Endothelial cell of umbilical vein (primary cell): Measurements from ENCODE around the gene THTPA. TPM values are rescaled to one million over a fixed set of nuclear protein-coding genes. Genes with fewer than 3 reads are reported as not detected.

Experiments
- BruUV-seq: library from RNA; stranded (reverse); fragments of 400-500 nt; replicated peaks from 2 replicates; lab custom pipeline; 2021; lab: Mats Ljungman, UMichigan
- CTCF ChIA-PET: fragments of 300-600, 350-600 bp; sonication (Branson Sonifier 250); formaldehyde crosslinking; loops from one replicate; lab custom pipeline; 2021; ENCODE audit warnings: antibody characterized with exemption, inconsistent platforms; lab: Charles Lee
- POLR2A ChIA-PET: fragments of 300-600, 350-600 bp; sonication (Branson Sonifier 250); formaldehyde crosslinking; loops from one replicate; lab custom pipeline; 2021; ENCODE audit warnings: antibody characterized with exemption, inconsistent platforms; lab: Charles Lee
- DNase-seq: peaks from one replicate; pipeline ENCODE4 v3.0.0-alpha.2; 2011; ENCODE audit warnings: low read depth, low spot score
- FAIRE-seq: peaks from 2 replicates; lab custom pipeline; 2011; peaks lifted over from hg19 to GRCh38; lab: Jason Lieb, UNC
- H2AFZ ChIP-seq: 2 replicates; pipeline ENCODE4 v1.6.0; 2012; ENCODE audit warnings: low read depth, low read length, control low read depth, inconsistent platforms
- H3K27ac ChIP-seq: 2 replicates; pipeline ENCODE4 v1.5.1; 2011; ENCODE audit warnings: low read depth, mild to moderate bottlenecking, control low read depth, low read length, moderate library complexity; ENCODE audit not compliant: insufficient read depth
- H3K27me3 ChIP-seq, 2 experiments: 2 replicates each; pipeline versions ENCODE4 v1.6.0 to v1.6.1; 2011; ENCODE audit warnings: low read length in 2 of 2, mixed read lengths in 1 of 2; ENCODE audit not compliant: control insufficient read depth in 2 of 2, insufficient read depth in 2 of 2
- H3K36me3 ChIP-seq, 2 experiments: 2 replicates in 1 of 2; 3 replicates in 1 of 2; pipeline ENCODE4 v1.5.1; 2011; ENCODE audit warnings: low read length in 2 of 2, mild to moderate bottlenecking in 1 of 2, moderate library complexity in 1 of 2; ENCODE audit not compliant: control insufficient read depth in 2 of 2, insufficient read depth in 2 of 2; ENCODE audit errors: extremely low read depth in 1 of 2
- H3K4me1 ChIP-seq: 3 replicates; pipeline ENCODE4 v1.5.1; 2011; ENCODE audit warnings: mild to moderate bottlenecking, low read length; ENCODE audit not compliant: control insufficient read depth, insufficient read depth; ENCODE audit errors: extremely low read depth
- H3K4me2 ChIP-seq: 2 replicates; pipeline ENCODE4 v1.6.1; 2011; ENCODE audit warnings: low read length, control low read depth, mixed read lengths; ENCODE audit not compliant: insufficient read depth
- H3K4me3 ChIP-seq, 3 experiments: fragments of 200-600 bp in 1 of 3; sonication (generic), shearing (Covaris generic) in 1 of 3; replicated peaks in 1 of 3; 2 replicates each; pipeline ENCODE4 v1.5.1; 2011 to 2016; ENCODE audit warnings: control low read depth in 3 of 3, low read length in 3 of 3, mild to moderate bottlenecking in 2 of 3, inconsistent platforms in 1 of 3, low read depth in 1 of 3, moderate library complexity in 1 of 3; ENCODE audit not compliant: insufficient read depth in 1 of 3
- H3K79me2 ChIP-seq: 2 replicates; pipeline ENCODE4 v1.6.0; 2012; ENCODE audit warnings: low read length, inconsistent platforms; ENCODE audit not compliant: control insufficient read depth, insufficient read depth
- H3K9ac ChIP-seq: replicated peaks from 2 replicates; pipeline ENCODE3; 2011; ENCODE audit warnings: low read length, control low read depth; ENCODE audit not compliant: insufficient read depth; ENCODE audit errors: extremely low read depth
- H3K9me1 ChIP-seq: replicated peaks from 3 replicates; pipeline ENCODE4 v1.6.0; 2011; ENCODE audit warnings: mild to moderate bottlenecking, low read length; ENCODE audit not compliant: control insufficient read depth, insufficient read depth; ENCODE audit errors: extremely low read depth
- H3K9me3 ChIP-seq: replicated peaks from 2 replicates; pipeline ENCODE4 v1.5.1; 2012; ENCODE audit warnings: low read length, inconsistent platforms; ENCODE audit not compliant: control insufficient read depth, insufficient read depth
- H4K20me1 ChIP-seq: replicated peaks from 2 replicates; pipeline ENCODE3; 2011; ENCODE audit warnings: mild to moderate bottlenecking, low read length; ENCODE audit not compliant: control insufficient read depth, insufficient read depth; ENCODE audit errors: extremely low read depth
- CTCF ChIP-seq, 2 donors: IDR thresholded peaks; 1 replicate in 1 of 2; 2 replicates in 1 of 2; pipeline ENCODE4 v1.5.1; 2011; ENCODE audit warnings: low read length in 2 of 2, mild to moderate bottlenecking in 2 of 2, moderate library complexity in 2 of 2, control low read depth in 1 of 2, inconsistent platforms in 1 of 2, low read depth in 1 of 2; ENCODE audit not compliant: insufficient read depth in 1 of 2; ENCODE audit errors: extremely low read depth in 1 of 2
- EZH2 ChIP-seq: IDR thresholded peaks from 2 replicates; pipeline ENCODE4 v1.6.1; 2012; ENCODE audit warnings: borderline replicate concordance, low read depth, mild to moderate bottlenecking, moderate library complexity, low read length, inconsistent platforms; ENCODE audit not compliant: severe bottlenecking
- FOS ChIP-seq: IDR thresholded peaks from 2 replicates; pipeline ENCODE4 v1.6.1; 2011; ENCODE audit warnings: mild to moderate bottlenecking, low read length, moderate library complexity, borderline replicate concordance; ENCODE audit not compliant: insufficient read depth
- GATA2 ChIP-seq: IDR thresholded peaks from 2 replicates; pipeline ENCODE4 v1.7.0; 2011; ENCODE audit warnings: low read depth, mild to moderate bottlenecking, moderate library complexity, mixed read lengths, low read length; ENCODE audit not compliant: insufficient read length, insufficient read depth
- JUN ChIP-seq: IDR thresholded peaks from 2 replicates; pipeline ENCODE4 v1.6.1; 2011; ENCODE audit warnings: borderline replicate concordance, low read depth; ENCODE audit not compliant: insufficient read length, insufficient read depth
- MYC ChIP-seq: IDR thresholded peaks from one replicate; pipeline ENCODE4 v1.6.1; 2011; ENCODE audit warnings: mild to moderate bottlenecking, low read depth, low read length
- POLR2A ChIP-seq: IDR thresholded peaks from 2 replicates; pipeline ENCODE4 v1.6.1; 2012; ENCODE audit warnings: low read depth, mild to moderate bottlenecking, control low read depth, low read length
- POLR2AphosphoS5 ChIP-seq: IDR thresholded peaks from 2 replicates; pipeline ENCODE4 v1.6.1; 2012; ENCODE audit warnings: low read depth, mild to moderate bottlenecking, control low read depth, low read length, moderate library complexity; ENCODE audit not compliant: insufficient read depth
- dilution Hi-C: fragments of 300-500 bp; cut with MboI; formaldehyde crosslinking; loops from one replicate; pipeline ENCODE4 v1.15.0; 2019; ENCODE audit warnings: low sequenced_read_pairs; ENCODE audit not compliant: extremely low pct_ligation_motif_present
- intact Hi-C: fragments of 100-400 bp; cut with micrococcal nuclease; formaldehyde crosslinking; loops from one replicate; pipeline ENCODE4 v1.10.0; 2022
- polyA plus RNA-seq, 4 experiments: library from polyadenylated mRNA; depleted of rRNA in 3 of 4; stranded (reverse) in 3 of 4; unstranded in 1 of 4; fragments of >200 nt; gene quantifications; 2 replicates each; pipeline versions ENCODE4 v1.2.1 to v1.2.3, GENCODE V29; 2011 to 2012; ENCODE audit warnings: missing spikeins in 1 of 4
- total RNA-seq: library from RNA; stranded (reverse); gene quantifications from 2 replicates; pipeline ENCODE4 v1.2.3, GENCODE V29; 2021
- TF ChIP-seq, protein P1 (sequence below): IDR thresholded peaks from 2 replicates; pipeline ENCODE4 v1.6.1; 2011; ENCODE audit not compliant: insufficient read depth, insufficient read length

The THTPA gene
- total and polyA plus RNA-seq, 2 donors (not counting 3 experiments of a cell fraction or from before 2014, with no cell fraction given), result 10.8 to 12.5 TPM

DNA sequence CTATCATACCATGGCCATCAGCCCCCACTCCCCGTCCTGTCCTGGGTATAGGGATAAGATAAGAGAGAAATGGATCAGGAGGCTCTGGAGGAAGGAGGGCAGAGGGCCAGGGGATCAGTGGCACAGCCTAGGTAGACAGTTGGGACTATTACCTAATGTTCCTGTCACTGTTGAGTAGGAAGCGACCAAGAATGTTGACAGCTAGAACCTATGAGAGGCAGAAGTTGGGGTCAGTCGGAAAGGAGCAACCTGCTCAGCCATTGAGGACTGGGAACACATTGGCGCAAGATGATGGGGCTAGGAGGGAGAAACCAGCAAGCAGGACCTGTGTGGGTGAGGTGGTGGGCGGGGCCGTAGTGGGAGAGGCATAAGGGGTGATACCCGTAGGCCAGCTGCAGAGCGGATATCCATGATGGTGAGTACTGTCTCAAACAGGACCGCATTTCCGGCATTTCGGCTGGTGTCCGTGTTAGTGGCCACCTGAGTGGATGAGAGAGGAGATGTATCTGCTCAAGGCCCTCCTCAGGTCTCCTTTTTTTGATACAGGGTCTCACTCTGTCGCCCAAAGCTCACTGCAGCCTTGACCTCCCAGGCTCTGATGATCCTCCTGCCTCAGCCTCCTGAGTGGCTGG is 8.2 kb downstream of the THTPA start:
- Histone ChIP-seq H3K4me2 (no peak overlapping the region), H3K9me1 (no peaks in the 10 kb centered on the region), H3K27me3 (no peaks in the 10 kb centered on the region), H2AFZ (no peak overlapping the region), H3K4me3 (no peak overlapping the region), H3K27ac (no peak overlapping the region), H4K20me1 (no peaks in the 10 kb centered on the region), H3K36me3 (peaks cover 0 to 8% of the 10 kb centered on the region in 2 experiments), H3K9ac (no peak overlapping the region), H3K9me3 (no peaks in the 10 kb centered on the region), H3K4me1 (peaks cover 4% of the 10 kb centered on the region), H3K79me2 (no peaks in the 10 kb centered on the region)
- POLR2A ChIA-PET, result no interaction called here
- DNase-seq (no peak), FAIRE-seq (no peak)
- no TSS peak for BruUV-seq
- CTCF ChIA-PET, result interaction anchor here (1.4 to 12.3 kb wide), 2 partner anchors 24 to 85 kb away, joined by 3 to 416 read pairs; no protein-coding TSS in a partner anchor
- intact Hi-C loops (no loop called here), dilution Hi-C loops (no loop called here)
- no peak for TF ChIP-seq POLR2A
- no peak for TF ChIP-seq GATA2
- no peak for TF ChIP-seq CTCF (IDR thresholded peaks at IDR 0.05; ENCODE audit: extremely low read depth in 1 of 2, insufficient read depth in 1 of 2, low read depth in 1 of 2, low read length in 2 of 2)
- TF ChIP-seq POLR2AphosphoS5, result no peak
- no peak for TF ChIP-seq MYC
- TF ChIP-seq JUN, result no peak
- TF ChIP-seq, protein P1, sequence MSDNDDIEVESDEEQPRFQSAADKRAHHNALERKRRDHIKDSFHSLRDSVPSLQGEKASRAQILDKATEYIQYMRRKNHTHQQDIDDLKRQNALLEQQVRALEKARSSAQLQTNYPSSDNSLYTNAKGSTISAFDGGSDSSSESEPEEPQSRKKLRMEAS, result no peak
- TF ChIP-seq FOS, result no peak
- TF ChIP-seq EZH2, result no peak
